Measurements from ENCODE around the gene NAV2. TPM values are rescaled to one million over a fixed set of nuclear protein-coding genes. Genes with fewer than 3 reads are reported as not detected.

Gene NAV2
- total RNA-seq, 1 experiment from 2014 or later, result 22.7 TPM

DNA sequence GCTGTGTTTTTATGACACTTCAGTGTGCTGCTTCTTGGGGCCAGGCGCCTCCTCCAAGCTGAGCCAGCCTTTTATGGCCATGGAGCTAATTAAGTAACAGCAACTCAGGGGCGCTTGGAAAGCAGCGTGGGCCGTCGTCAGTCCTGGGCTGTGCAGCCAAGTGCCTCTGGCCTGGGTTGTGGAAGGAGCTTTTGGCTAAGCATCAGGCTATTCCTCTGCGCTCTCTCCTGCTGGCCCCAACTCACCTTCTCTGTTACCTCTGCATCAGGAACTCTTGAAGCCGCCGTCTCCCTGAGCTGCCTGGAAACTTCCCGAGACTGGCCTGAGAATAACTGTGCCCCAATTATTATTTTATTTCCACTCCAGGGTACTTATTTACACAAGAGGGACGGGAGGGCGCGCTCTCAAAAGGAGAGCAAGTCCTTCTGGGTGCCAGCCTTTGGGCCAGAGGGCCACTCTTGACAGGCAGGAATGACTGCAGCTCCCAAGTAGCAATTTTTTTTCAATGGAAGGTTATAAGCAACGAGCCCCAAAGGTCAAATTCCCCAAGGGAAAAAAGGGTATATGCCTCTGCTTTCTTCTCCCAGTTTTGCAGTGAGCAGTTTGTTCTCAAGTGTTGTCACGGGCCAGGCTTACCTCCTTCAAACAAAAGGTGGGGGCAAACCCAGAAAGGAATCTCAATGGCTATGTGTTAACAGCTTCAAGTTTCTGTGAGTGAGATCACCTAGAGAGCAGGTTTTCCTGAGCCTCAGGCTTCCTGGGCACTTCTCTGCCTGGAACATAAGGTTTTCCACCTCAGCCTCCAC is 38.5 kb upstream of the NAV2 start:
- no peaks in the 10 kb centered on the region for H3K9me3 ChIP-seq (ENCODE audit: control insufficient read depth, insufficient read depth, low read depth, low read length)
- TF ChIP-seq TCF7L2 (IDR thresholded peaks at IDR 0.05; ENCODE audit: low read depth, low read length) (no peak), POLR2AphosphoS5 (IDR thresholded peaks at IDR 0.05; ENCODE audit: low read depth, low read length) (no peak), SIN3A (IDR thresholded peaks at IDR 0.05; ENCODE audit: borderline replicate concordance, insufficient read depth, low read depth, low read length) (no peak)
- TF ChIP-seq, protein P1, sequence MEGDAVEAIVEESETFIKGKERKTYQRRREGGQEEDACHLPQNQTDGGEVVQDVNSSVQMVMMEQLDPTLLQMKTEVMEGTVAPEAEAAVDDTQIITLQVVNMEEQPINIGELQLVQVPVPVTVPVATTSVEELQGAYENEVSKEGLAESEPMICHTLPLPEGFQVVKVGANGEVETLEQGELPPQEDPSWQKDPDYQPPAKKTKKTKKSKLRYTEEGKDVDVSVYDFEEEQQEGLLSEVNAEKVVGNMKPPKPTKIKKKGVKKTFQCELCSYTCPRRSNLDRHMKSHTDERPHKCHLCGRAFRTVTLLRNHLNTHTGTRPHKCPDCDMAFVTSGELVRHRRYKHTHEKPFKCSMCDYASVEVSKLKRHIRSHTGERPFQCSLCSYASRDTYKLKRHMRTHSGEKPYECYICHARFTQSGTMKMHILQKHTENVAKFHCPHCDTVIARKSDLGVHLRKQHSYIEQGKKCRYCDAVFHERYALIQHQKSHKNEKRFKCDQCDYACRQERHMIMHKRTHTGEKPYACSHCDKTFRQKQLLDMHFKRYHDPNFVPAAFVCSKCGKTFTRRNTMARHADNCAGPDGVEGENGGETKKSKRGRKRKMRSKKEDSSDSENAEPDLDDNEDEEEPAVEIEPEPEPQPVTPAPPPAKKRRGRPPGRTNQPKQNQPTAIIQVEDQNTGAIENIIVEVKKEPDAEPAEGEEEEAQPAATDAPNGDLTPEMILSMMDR (IDR thresholded peaks at IDR 0.05), result no peak
- TF ChIP-seq, protein P2, sequence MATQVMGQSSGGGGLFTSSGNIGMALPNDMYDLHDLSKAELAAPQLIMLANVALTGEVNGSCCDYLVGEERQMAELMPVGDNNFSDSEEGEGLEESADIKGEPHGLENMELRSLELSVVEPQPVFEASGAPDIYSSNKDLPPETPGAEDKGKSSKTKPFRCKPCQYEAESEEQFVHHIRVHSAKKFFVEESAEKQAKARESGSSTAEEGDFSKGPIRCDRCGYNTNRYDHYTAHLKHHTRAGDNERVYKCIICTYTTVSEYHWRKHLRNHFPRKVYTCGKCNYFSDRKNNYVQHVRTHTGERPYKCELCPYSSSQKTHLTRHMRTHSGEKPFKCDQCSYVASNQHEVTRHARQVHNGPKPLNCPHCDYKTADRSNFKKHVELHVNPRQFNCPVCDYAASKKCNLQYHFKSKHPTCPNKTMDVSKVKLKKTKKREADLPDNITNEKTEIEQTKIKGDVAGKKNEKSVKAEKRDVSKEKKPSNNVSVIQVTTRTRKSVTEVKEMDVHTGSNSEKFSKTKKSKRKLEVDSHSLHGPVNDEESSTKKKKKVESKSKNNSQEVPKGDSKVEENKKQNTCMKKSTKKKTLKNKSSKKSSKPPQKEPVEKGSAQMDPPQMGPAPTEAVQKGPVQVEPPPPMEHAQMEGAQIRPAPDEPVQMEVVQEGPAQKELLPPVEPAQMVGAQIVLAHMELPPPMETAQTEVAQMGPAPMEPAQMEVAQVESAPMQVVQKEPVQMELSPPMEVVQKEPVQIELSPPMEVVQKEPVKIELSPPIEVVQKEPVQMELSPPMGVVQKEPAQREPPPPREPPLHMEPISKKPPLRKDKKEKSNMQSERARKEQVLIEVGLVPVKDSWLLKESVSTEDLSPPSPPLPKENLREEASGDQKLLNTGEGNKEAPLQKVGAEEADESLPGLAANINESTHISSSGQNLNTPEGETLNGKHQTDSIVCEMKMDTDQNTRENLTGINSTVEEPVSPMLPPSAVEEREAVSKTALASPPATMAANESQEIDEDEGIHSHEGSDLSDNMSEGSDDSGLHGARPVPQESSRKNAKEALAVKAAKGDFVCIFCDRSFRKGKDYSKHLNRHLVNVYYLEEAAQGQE (IDR thresholded peaks at IDR 0.05; ENCODE audit: insufficient read depth in 1 of 2, low read depth in 2 of 2, low read length in 1 of 2), result no peak
- H3K27ac ChIP-seq (ENCODE audit: low read length), result no peak overlapping the region
- in situ Hi-C loops (cut with HindIII; ENCODE audit: low pct_unique_long_range_greater_than_20kb, low sequenced_read_pairs), result no loop called here
- ChIA-PET POLR2A (no interaction called here), CTCF (no interaction called here)
- H3K4me1 ChIP-seq (ENCODE audit: control insufficient read depth, insufficient read depth, low read length), result no peaks in the 10 kb centered on the region
- DNase-seq (ENCODE audit: low read depth, low spot score) (no peak), ATAC-seq (no peak)
- no peak overlapping the region for H3K4me3 ChIP-seq (ENCODE audit: low read depth in 2 of 2, low read length in 2 of 2)
- H3K27me3 ChIP-seq (ENCODE audit: control insufficient read depth, insufficient read depth, low read length), result no peaks in the 10 kb centered on the region
- intact Hi-C loops (cut with micrococcal nuclease; ENCODE audit: unreplicated experiment), result no loop called here
- no peaks in the 10 kb centered on the region for H3K36me3 ChIP-seq (ENCODE audit: control insufficient read depth, insufficient read depth, low read length)
- BruUV-seq (replicated peaks), result no TSS peak

DNA sequence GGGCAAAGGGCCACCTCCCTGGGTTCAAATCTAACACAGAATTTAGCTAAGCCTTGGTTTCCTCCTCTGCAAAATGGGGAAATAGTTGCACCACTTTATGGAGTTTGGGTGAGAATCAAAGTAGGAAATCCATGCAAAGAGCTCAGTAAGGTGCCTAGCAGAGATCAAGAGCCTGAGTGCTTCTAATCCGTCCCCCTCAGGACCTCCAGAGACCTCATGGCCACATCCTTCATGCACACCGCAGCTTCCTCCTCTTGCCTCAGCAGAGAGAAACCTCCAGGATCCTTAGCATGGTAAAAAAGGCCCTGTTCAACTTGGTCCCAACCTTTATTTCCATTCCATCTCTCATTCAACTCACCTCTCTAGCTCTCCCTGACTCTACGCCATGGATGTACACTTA is 37.8 kb upstream of the NAV2 start:
- H3K4me1 ChIP-seq (ENCODE audit: control insufficient read depth, insufficient read depth, low read length), result peaks cover 3% of the 10 kb centered on the region
- no peak overlapping the region for H3K27ac ChIP-seq (ENCODE audit: low read length)
- POLR2A ChIA-PET, result no interaction called here
- H3K4me3 ChIP-seq (ENCODE audit: low read depth in 2 of 2, low read length in 2 of 2), result no peak overlapping the region
- DNase-seq (ENCODE audit: low read depth, low spot score), result no peak
- no peaks in the 10 kb centered on the region for H3K9me3 ChIP-seq (ENCODE audit: control insufficient read depth, insufficient read depth, low read depth, low read length)
- no peaks in the 10 kb centered on the region for H3K27me3 ChIP-seq (ENCODE audit: control insufficient read depth, insufficient read depth, low read length)
- H3K36me3 ChIP-seq (ENCODE audit: control insufficient read depth, insufficient read depth, low read length), result no peaks in the 10 kb centered on the region
- in situ Hi-C loops (cut with HindIII; ENCODE audit: low pct_unique_long_range_greater_than_20kb, low sequenced_read_pairs), result no loop called here
- TF ChIP-seq, protein P2 (IDR thresholded peaks at IDR 0.05; ENCODE audit: insufficient read depth in 1 of 2, low read depth in 2 of 2, low read length in 1 of 2), result no peak
- ATAC-seq, result no peak
- CTCF ChIA-PET, result interaction anchor here (0.7 kb wide), 1 partner anchor 29 kb away, joined by 3 read pairs; no protein-coding TSS in a partner anchor
- intact Hi-C loops (cut with micrococcal nuclease; ENCODE audit: unreplicated experiment), result no loop called here
- BruUV-seq (replicated peaks), result no TSS peak
